Hindlimb muscle (tissue), 1 donor: ENCODE measurements around the gene PLCD3. TPM values are rescaled to one million over a fixed set of nuclear protein-coding genes. Genes with fewer than 3 reads are reported as not detected.

Source experiments
- DNase-seq: peaks from one replicate; pipeline ENCODE4 v3.0.0-alpha.2; 2013
- polyA plus RNA-seq: library from polyadenylated mRNA; unstranded; fragments of 120-200 nt; gene quantifications from one replicate; pipeline ENCODE4 v1.2.1, GENCODE V29; 2013; ENCODE audit not compliant: insufficient read length

PLCD3 gene
- polyA plus RNA-seq, 1 donor = 55.8 TPM

GRCh38 chr17:45115015-45115625, 17.2 kb downstream of the PLCD3 start:
- DNase-seq = no peak

GRCh38 chr17:45114117-45114932, 18.0 kb downstream of the PLCD3 start:
- no peak for DNase-seq

GRCh38 chr17:45113424-45113754, 18.9 kb downstream of the PLCD3 start:
- DNase-seq = no peak

- DNase-seq = no peak
These were observed 19.5 kb downstream of the PLCD3 start for GRCh38 chr17:45112559-45113423.

GRCh38 chr17:45111850-45112249, 20.5 kb downstream of the PLCD3 start:
- DNase-seq = no peak

- no peak for DNase-seq
These were observed 21.4 kb downstream of the PLCD3 start for GRCh38 chr17:45110676-45111611.

- DNase-seq = no peak
These were observed 23.5 kb downstream of the PLCD3 start for GRCh38 chr17:45108595-45109521.

GRCh38 chr17:45108051-45108450, 24.3 kb downstream of the PLCD3 start:
- DNase-seq = no peak

- DNase-seq = no peak
These were observed 24.9 kb downstream of the PLCD3 start for GRCh38 chr17:45107293-45108010.

- DNase-seq = no peak
These were observed 25.7 kb downstream of the PLCD3 start for GRCh38 chr17:45106582-45106981.

GRCh38 chr17:45106096-45106495, 26.2 kb downstream of the PLCD3 start:
- DNase-seq = no peak

- no peak for DNase-seq
These were observed 27.2 kb downstream of the PLCD3 start for GRCh38 chr17:45104907-45105624.

GRCh38 chr17:45104497-45104896, 27.8 kb downstream of the PLCD3 start:
- no peak for DNase-seq

- no peak for DNase-seq
These were observed 28.3 kb downstream of the PLCD3 start for GRCh38 chr17:45104029-45104428.

GRCh38 chr17:45103269-45103795, 29.0 kb downstream of the PLCD3 start:
- DNase-seq = no peak

- no peak for DNase-seq
These were observed 29.5 kb downstream of the PLCD3 start for GRCh38 chr17:45102856-45103255.

GRCh38 chr17:45101883-45102811, 30.2 kb downstream of the PLCD3 start:
- DNase-seq = no peak

- no peak for DNase-seq
These were observed 30.8 kb downstream of the PLCD3 start for GRCh38 chr17:45101546-45101882.
